CD4-positive, alpha-beta T cell (primary cell): Measurements from ENCODE around the gene VEZF1. TPM values are rescaled to one million over a fixed set of nuclear protein-coding genes. Genes with fewer than 3 reads are reported as not detected.

Source experiments
- ATAC-seq: fragments of 200-7000 bp; cut with Tn5 transposase; one replicate; pipeline ENCODE4 v1.10.0; 2022; ENCODE audit warnings: mild to moderate bottlenecking; ENCODE audit not compliant: poor library complexity
- CTCF ChIA-PET: fragments of 350-600 bp; sonication (Branson Sonifier 250); formaldehyde crosslinking; loops from one replicate; lab custom pipeline; 2021; ENCODE audit warnings: antibody characterized with exemption, inconsistent platforms; lab: Charles Lee
- POLR2A ChIA-PET: fragments of 350-600 bp; sonication (Branson Sonifier 250); formaldehyde crosslinking; loops from one replicate; lab custom pipeline; 2021; ENCODE audit warnings: antibody characterized with exemption, inconsistent platforms; lab: Charles Lee
- DNase-seq, 14 experiments: peaks; one replicate each; pipeline ENCODE4 v3.0.0-alpha.2; 2013 to 2020; ENCODE audit warnings: mixed read lengths in 2 of 14
- H3K27ac ChIP-seq, 2 donors: one replicate each; pipeline versions ENCODE4 v1.5.1 to v1.7.0; 2013; ENCODE audit warnings: low read length in 2 of 2, low read depth in 1 of 2, mild to moderate bottlenecking in 1 of 2
- H3K27me3 ChIP-seq, 2 experiments: 1 replicate in 1 of 2; 2 replicates in 1 of 2; pipeline versions ENCODE4 v1.6.1 to v1.7.0; 2013; ENCODE audit warnings: low read length in 2 of 2, control low read depth in 1 of 2, mild to moderate bottlenecking in 1 of 2, moderate library complexity in 1 of 2; ENCODE audit not compliant: insufficient read depth in 2 of 2, control insufficient read depth in 1 of 2
- H3K36me3 ChIP-seq: one replicate; pipeline ENCODE4 v1.6.1; 2013; ENCODE audit warnings: low read length, control low read depth; ENCODE audit not compliant: insufficient read depth
- H3K4me1 ChIP-seq: one replicate; pipeline ENCODE4 v1.6.1; 2013; ENCODE audit warnings: low read length, control low read depth; ENCODE audit not compliant: insufficient read depth
- H3K4me3 ChIP-seq: one replicate; pipeline ENCODE4 v1.5.1; 2013; ENCODE audit warnings: mild to moderate bottlenecking, low read length, moderate library complexity
- H3K9me3 ChIP-seq, 2 experiments: 1 replicate in 1 of 2; 2 replicates in 1 of 2; pipeline versions ENCODE4 v1.6.1 to v1.7.0; 2013; ENCODE audit warnings: low read length in 2 of 2, mild to moderate bottlenecking in 2 of 2, control low read depth in 1 of 2, moderate library complexity in 1 of 2; ENCODE audit not compliant: control insufficient read depth in 1 of 2, insufficient read depth in 1 of 2
- H3K27ac Mint-ChIP-seq: one replicate; pipeline ENCODE4 v1.8.0; 2020; ENCODE audit warnings: mixed read lengths
- H3K27me3 Mint-ChIP-seq: one replicate; pipeline ENCODE4 v1.8.0; 2021; ENCODE audit warnings: mixed read lengths
- H3K36me3 Mint-ChIP-seq: one replicate; pipeline ENCODE4 v1.8.0; 2021; ENCODE audit warnings: low read depth, mixed read lengths
- H3K4me1 Mint-ChIP-seq: one replicate; pipeline ENCODE4 v1.8.0; 2021; ENCODE audit warnings: low read depth, mixed read lengths
- H3K4me3 Mint-ChIP-seq: one replicate; pipeline ENCODE4 v1.8.0; 2020; ENCODE audit warnings: mild to moderate bottlenecking, mixed read lengths
- H3K9me3 Mint-ChIP-seq: one replicate; pipeline ENCODE4 v1.8.0; 2020; ENCODE audit warnings: mixed read lengths
- CTCF ChIP-seq: fragments of 200-600 bp; IDR thresholded peaks from one replicate; pipeline ENCODE4 v1.8.0; 2022; ENCODE audit warnings: antibody characterized with exemption, mild to moderate bottlenecking
- intact Hi-C, 2 experiments: fragments of 100-400 bp; cut with DNase I in 1 of 2; cut with micrococcal nuclease in 1 of 2; formaldehyde crosslinking; loops; one replicate each; pipeline versions ENCODE4 v1.15.1 to v1.9.0; 2023 to 2025; cut with DNase I, micrococcal nuclease
- total RNA-seq, 174 experiments: library from RNA in 2 of 174; stranded (reverse) in 2 of 174; gene quantifications; one replicate each; pipeline ENCODE4 v1.2.3 and lab custom pipeline; 2021 to 2026

Gene VEZF1
- total RNA-seq, 2 experiments from 2014 or later, result 41.6 to 41.7 TPM

- intact Hi-C loops, result no loop called here
- ChIA-PET POLR2A (no interaction called here), CTCF (no interaction called here)
- Mint-ChIP-seq H3K27ac (no peak overlapping the region), H3K9me3 (no peaks in the 10 kb centered on the region), H3K4me3 (no peak overlapping the region), H3K27me3 (no peaks in the 10 kb centered on the region), H3K4me1 (no peaks in the 10 kb centered on the region), H3K36me3 (peaks cover 47% of the 10 kb centered on the region)
- no peaks in the 10 kb centered on the region for H3K9me3 ChIP-seq
- no peaks in the 10 kb centered on the region for H3K4me1 ChIP-seq
- H3K4me3 ChIP-seq, result no peak overlapping the region
- TF ChIP-seq CTCF, result no peak
- H3K36me3 ChIP-seq, result peaks cover 44% of the 10 kb centered on the region
- H3K27ac ChIP-seq, result no peak overlapping the region
- DNase-seq (no peak), ATAC-seq (no peak)
- no peaks in the 10 kb centered on the region for H3K27me3 ChIP-seq
Observed at GRCh38 chr17:57972151-57972550, 15.9 kb downstream of the VEZF1 start.

GRCh38 chr17:57971572-57971971, 16.5 kb downstream of the VEZF1 start:
- POLR2A ChIA-PET, result no interaction called here
- Histone ChIP-seq H3K36me3 (peaks cover 38% of the 10 kb centered on the region), H3K27ac (no peak overlapping the region), H3K4me1 (no peaks in the 10 kb centered on the region), H3K4me3 (no peak overlapping the region), H3K27me3 (no peaks in the 10 kb centered on the region), H3K9me3 (no peaks in the 10 kb centered on the region)
- no peaks in the 10 kb centered on the region for H3K4me1 Mint-ChIP-seq
- H3K36me3 Mint-ChIP-seq, result peaks cover 41% of the 10 kb centered on the region
- H3K27ac Mint-ChIP-seq, result no peak overlapping the region
- CTCF ChIA-PET, result no interaction called here
- ATAC-seq (no peak), DNase-seq (no peak)
- intact Hi-C loops, result no loop called here
- no peaks in the 10 kb centered on the region for H3K27me3 Mint-ChIP-seq
- H3K4me3 Mint-ChIP-seq, result no peak overlapping the region
- TF ChIP-seq CTCF, result no peak
- no peaks in the 10 kb centered on the region for H3K9me3 Mint-ChIP-seq

- POLR2A ChIA-PET, result no interaction called here
- H3K27me3 Mint-ChIP-seq, result no peaks in the 10 kb centered on the region
- H3K9me3 ChIP-seq, result no peaks in the 10 kb centered on the region
- H3K27ac Mint-ChIP-seq, result no peak overlapping the region
- intact Hi-C loops, result no loop called here
- H3K9me3 Mint-ChIP-seq, result no peaks in the 10 kb centered on the region
- TF ChIP-seq CTCF, result no peak
- H3K4me3 Mint-ChIP-seq, result no peak overlapping the region
- CTCF ChIA-PET, result no interaction called here
- no peak overlapping the region for H3K4me3 ChIP-seq
- ATAC-seq (no peak), DNase-seq (no peak)
- H3K4me1 ChIP-seq, result no peaks in the 10 kb centered on the region
- peaks cover 33% of the 10 kb centered on the region for H3K36me3 Mint-ChIP-seq
- no peaks in the 10 kb centered on the region for H3K4me1 Mint-ChIP-seq
- peaks cover 30% of the 10 kb centered on the region for H3K36me3 ChIP-seq
- H3K27ac ChIP-seq, result no peak overlapping the region
- no peaks in the 10 kb centered on the region for H3K27me3 ChIP-seq
Observed at GRCh38 chr17:57970710-57971109, 17.3 kb downstream of the VEZF1 start.
